ENCODE results near the gene GALNT2.

Gene GALNT2

GRCh38 chr1:230295367-230295766, 228.3 kb downstream of the GALNT2 start:
- Histone ChIP-seq H3K9me3 (ENCODE audit: insufficient read depth, low read depth, low read length) (no peaks in the 10 kb centered on the region), H4K20me1 (ENCODE audit: insufficient read depth, low read length, poor library complexity, severe bottlenecking) (no peaks in the 10 kb centered on the region), H3K4me3 (ENCODE audit: low read length, poor library complexity, severe bottlenecking) (no peak overlapping the region), H3K27me3 (ENCODE audit: insufficient read depth, low read length, poor library complexity, severe bottlenecking) (no peaks in the 10 kb centered on the region), H3K36me3 (ENCODE audit: insufficient read depth, low read length) (no peaks in the 10 kb centered on the region), H3K4me2 (ENCODE audit: low read depth, low read length, poor library complexity, severe bottlenecking) (no peak overlapping the region), H3K79me2 (ENCODE audit: insufficient read depth, low read length) (no peaks in the 10 kb centered on the region), H3F3A (ENCODE audit: low read depth) (no peaks in the 10 kb centered on the region), H3K9ac (ENCODE audit: low read depth, low read length, poor library complexity, severe bottlenecking) (peak overlapping the region; percentile 45), H3K4me1 (ENCODE audit: insufficient read depth, low read length, poor library complexity, severe bottlenecking) (peaks cover 41% of the 10 kb centered on the region), H3K9me2 (replicated peaks; ENCODE audit: low read depth, low read length) (no peaks in the 10 kb centered on the region), H2AFZ (ENCODE audit: low read length) (no peak overlapping the region)
- no peak for TF ChIP-seq CTCF (conservative IDR thresholded peaks at IDR 0.05; ENCODE audit: low read length)

- H3K36me3 ChIP-seq (ENCODE audit: insufficient read depth, low read length): no peaks in the 10 kb centered on the region
- no peak overlapping the region for H2AFZ ChIP-seq (ENCODE audit: low read length)
- H3K4me2 ChIP-seq (ENCODE audit: low read depth, low read length, poor library complexity, severe bottlenecking): no peak overlapping the region
- H4K20me1 ChIP-seq (ENCODE audit: insufficient read depth, low read length, poor library complexity, severe bottlenecking): no peaks in the 10 kb centered on the region
- H3K9me2 ChIP-seq (replicated peaks; ENCODE audit: low read depth, low read length): no peaks in the 10 kb centered on the region
- peaks cover 56% of the 10 kb centered on the region for H3K4me1 ChIP-seq (ENCODE audit: insufficient read depth, low read length, poor library complexity, severe bottlenecking)
- no peaks in the 10 kb centered on the region for H3F3A ChIP-seq (ENCODE audit: low read depth)
- TF ChIP-seq EZH2phosphoT487 (IDR thresholded peaks at IDR 0.05; ENCODE audit: borderline replicate concordance) (no peak), CTCF (conservative IDR thresholded peaks at IDR 0.05; ENCODE audit: low read length) (no peak)
- peak overlapping the region; percentile 47 for H3K9ac ChIP-seq (ENCODE audit: low read depth, low read length, poor library complexity, severe bottlenecking)
- no peak overlapping the region for H3K4me3 ChIP-seq (ENCODE audit: low read length, poor library complexity, severe bottlenecking)
- H3K9me3 ChIP-seq (ENCODE audit: insufficient read depth, low read depth, low read length): no peaks in the 10 kb centered on the region
- H3K79me2 ChIP-seq (ENCODE audit: insufficient read depth, low read length): no peaks in the 10 kb centered on the region
- H3K27me3 ChIP-seq (ENCODE audit: insufficient read depth, low read length, poor library complexity, severe bottlenecking): no peaks in the 10 kb centered on the region
Observed at GRCh38 chr1:230299191-230300006, 232.4 kb downstream of the GALNT2 start.

GRCh38 chr1:230300322-230301301, 233.6 kb downstream of the GALNT2 start:
- TF ChIP-seq EZH2phosphoT487 (IDR thresholded peaks at IDR 0.05; ENCODE audit: borderline replicate concordance) (no peak), CTCF (conservative IDR thresholded peaks at IDR 0.05; ENCODE audit: low read length) (no peak)
- no peak overlapping the region for H3K4me3 ChIP-seq (ENCODE audit: low read length, poor library complexity, severe bottlenecking)
- no peaks in the 10 kb centered on the region for H3K9me3 ChIP-seq (ENCODE audit: insufficient read depth, low read depth, low read length)
- no peaks in the 10 kb centered on the region for H4K20me1 ChIP-seq (ENCODE audit: insufficient read depth, low read length, poor library complexity, severe bottlenecking)
- H2AFZ ChIP-seq (ENCODE audit: low read length): no peak overlapping the region
- peak overlapping the region; percentile 47 for H3K9ac ChIP-seq (ENCODE audit: low read depth, low read length, poor library complexity, severe bottlenecking)
- H3F3A ChIP-seq (ENCODE audit: low read depth): no peaks in the 10 kb centered on the region
- no peaks in the 10 kb centered on the region for H3K27me3 ChIP-seq (ENCODE audit: insufficient read depth, low read length, poor library complexity, severe bottlenecking)
- no peaks in the 10 kb centered on the region for H3K9me2 ChIP-seq (replicated peaks; ENCODE audit: low read depth, low read length)
- H3K4me1 ChIP-seq (ENCODE audit: insufficient read depth, low read length, poor library complexity, severe bottlenecking): peaks cover 49% of the 10 kb centered on the region
- H3K79me2 ChIP-seq (ENCODE audit: insufficient read depth, low read length): no peaks in the 10 kb centered on the region
- no peak overlapping the region for H3K4me2 ChIP-seq (ENCODE audit: low read depth, low read length, poor library complexity, severe bottlenecking)
- H3K36me3 ChIP-seq (ENCODE audit: insufficient read depth, low read length): no peaks in the 10 kb centered on the region
